Pulmonary artery endothelial cell (primary cell): Measurements from ENCODE around the gene GRIK1. TPM values are rescaled to one million over a fixed set of nuclear protein-coding genes. Genes with fewer than 3 reads are reported as not detected.

Experiments
- DNase-seq: peaks from one replicate; pipeline ENCODE4 v3.0.0-alpha.2; 2011; ENCODE audit warnings: low read depth, low spot score
- total RNA-seq: library from RNA; depleted of rRNA; stranded (reverse); fragments of >200 nt; gene quantifications from 2 replicates; pipeline ENCODE4 v1.2.3, GENCODE V29; 2014

Gene GRIK1
- total RNA-seq, 1 donor from 2014 or later, result not detected

DNA sequence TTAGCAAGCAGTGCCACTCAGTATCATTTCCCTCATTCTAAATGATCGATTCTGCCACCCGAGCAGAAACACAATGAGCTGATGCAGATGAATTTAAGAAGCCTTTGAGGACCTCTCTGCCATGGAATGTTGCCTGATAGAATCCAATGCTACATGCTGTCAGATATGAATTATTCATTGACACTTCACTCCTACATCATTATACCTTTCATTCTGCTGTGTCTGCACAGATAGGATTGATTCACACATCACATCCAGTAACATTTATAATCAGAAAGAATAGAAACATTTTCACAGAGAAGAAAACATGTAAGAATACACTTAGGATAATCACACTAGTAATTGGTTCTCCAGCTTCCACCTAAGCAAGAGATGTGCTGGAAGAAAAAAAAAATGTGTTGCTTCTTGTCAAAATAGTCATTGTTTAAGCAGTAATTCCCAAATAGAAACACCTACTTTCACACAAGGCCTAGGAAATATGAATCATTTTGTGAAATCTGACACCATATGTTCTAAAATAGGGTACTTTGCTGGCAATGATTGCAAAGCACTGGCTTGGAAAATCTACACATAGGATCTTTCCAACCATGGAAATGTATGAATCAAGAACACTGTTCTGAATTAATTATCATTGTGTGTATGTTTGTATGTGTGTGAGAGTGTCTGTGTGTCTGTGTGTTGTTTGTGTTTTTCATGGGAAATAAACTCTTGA lies 110.1 kb downstream of the GRIK1 start:
- no peak for DNase-seq

DNA sequence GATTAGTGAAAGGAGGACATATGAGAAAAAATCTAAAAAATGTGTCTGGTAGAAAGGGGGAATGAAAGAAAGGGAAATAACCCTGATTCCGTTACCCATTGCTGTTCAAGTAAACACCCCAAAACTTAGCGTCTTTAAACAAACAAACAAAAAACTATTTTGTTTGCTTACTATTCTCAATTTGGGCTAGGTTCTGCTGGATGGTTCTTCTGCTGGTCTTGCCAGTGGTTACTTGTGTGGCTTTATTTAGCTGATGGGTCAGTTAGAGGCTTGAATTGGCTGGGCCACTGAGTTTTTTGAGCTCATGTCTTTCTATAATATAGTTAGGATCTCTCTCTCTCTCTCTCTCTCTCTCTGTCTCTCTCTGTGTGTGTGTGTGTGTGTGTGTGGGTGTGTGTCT lies 112.1 kb downstream of the GRIK1 start:
- DNase-seq, result no peak

DNA sequence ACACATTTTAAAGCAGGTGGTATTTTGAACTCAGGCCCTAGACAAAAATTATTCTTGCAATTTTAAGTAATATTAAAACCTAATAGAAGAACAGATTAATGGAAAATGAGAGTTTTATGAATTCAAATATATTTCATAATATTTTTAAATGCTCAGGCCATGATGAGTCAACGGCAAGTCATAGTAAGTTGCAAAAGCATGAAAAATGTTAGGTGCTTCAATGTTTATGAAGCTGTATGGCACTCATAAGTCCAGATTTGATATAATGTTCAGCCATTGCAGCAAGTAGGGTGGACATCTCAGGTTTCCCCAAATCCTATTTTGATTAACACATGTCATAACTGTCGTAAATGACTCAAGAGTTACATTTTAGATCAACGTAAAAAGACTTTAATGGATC lies 112.6 kb downstream of the GRIK1 start:
- DNase-seq, result no peak

DNA sequence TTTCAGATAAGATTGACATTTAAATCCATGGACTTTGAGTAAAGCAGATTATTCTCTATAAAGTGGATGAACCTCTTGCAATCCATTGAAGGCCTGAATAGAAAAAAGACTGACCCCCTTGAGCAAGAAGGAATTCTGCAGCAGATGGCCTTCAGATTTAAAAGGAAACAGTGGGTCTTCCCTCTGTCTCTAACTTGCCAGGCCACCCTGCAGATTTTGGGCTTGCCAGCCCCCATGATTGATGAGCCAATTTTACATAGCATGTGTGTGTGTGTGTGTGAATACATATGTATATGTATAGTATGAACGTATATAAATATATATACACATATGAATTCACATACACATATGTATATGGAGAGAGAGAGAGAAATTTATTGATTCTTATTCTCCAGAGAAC lies 113.4 kb downstream of the GRIK1 start:
- no peak for DNase-seq

DNA sequence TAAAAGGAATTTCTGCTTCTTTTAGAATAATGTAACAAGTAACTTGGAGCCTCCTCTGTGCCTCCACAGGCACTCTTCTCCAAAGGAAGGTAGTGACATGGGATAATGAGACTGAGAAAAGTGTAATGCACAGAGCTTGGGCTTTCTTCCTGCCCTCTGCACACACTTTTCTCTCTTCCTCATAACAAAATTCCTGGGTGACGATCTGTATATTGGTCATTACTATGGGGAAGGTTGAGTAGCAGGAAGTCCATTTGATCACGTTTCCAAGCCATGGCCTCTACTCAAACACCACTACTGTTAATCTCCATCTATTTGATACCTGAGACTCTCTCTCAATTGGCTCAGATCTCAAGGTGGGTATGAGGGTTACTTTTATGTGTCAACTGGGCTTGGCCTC lies 113.9 kb downstream of the GRIK1 start:
- DNase-seq, result no peak

DNA sequence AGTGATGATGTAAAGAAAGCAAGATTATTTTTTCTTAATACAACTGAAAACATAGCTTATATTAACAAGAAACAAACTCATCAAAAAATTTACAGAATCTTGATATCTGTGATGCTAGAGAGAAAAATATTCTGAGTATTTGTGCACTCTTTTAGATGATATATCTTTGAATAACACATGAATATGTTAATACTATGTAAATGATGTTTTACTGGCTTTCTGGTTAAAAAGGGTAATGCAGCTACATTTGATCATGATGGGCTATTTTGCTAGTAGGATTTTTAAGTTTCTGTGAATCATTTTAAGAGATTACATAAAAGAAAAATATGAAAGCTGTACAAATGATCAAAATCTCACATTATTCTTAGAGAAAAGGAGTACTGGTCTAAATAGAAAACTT lies 114.5 kb downstream of the GRIK1 start:
- DNase-seq, result no peak

DNA sequence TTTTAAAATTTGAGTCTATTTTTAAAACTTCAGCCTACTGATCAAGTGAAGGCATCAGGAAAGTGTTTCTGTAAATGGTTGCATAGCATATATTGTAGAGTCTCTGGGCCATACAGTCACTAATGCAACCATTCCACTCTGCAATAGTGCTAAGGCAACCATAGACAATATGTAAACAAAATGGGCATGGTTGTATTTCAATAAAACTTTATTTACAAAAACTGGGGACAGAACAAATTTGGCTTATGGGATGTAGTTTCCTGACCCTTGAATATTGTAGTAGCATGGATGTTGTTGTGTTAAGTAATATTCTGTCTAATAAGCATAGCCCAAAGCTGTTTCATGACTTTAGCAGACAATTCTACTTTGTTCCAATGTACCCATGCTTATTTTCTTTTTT lies 117.7 kb downstream of the GRIK1 start:
- DNase-seq, result no peak

DNA sequence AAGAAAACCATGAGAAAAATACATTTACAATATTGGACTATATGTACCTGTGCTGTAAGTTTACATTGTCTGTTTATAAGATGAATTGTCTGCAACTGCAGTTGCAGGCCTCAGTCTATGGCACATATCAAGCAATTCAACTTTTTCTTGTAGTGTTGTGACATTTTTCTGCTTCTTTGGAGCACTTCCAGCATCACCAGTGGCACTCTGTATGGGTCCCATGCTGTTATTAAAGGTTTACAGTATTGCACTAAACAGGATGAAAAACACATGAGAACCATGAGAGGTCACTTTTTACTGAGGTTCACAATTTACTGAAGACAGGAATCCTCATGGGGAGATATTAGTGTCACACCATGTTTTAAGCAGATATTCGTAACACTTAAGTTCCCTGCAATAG lies 118.6 kb downstream of the GRIK1 start:
- no peak for DNase-seq

DNA sequence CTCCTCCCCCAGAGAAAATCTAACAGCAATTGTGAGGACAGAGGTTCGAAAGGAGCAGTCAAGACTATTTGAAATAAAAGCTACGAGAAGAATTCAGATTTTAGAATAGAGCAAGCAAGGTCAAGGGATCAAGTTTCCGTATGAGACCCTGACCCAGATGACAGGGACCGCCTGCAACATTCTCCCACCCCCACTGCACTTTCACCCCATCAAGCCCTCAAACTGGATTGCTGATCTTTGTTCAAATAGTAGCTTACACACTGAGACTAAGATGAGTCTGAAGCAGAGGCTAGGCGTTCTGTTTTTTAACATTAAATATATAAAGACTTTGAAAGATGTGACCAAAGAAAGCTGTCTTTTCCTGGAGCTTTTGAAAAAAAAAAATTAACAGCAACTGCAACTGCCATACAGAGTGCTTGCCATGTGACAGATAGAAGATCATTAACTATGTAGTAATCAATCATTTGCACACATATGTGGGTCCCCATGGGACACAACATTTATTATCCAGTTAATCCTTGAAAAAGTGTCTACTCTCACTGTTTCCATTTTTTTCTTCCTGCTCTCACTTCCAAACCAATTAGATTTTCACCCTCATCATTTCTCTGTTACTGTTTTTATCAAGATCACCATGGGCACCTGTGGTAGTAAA lies 120.0 kb downstream of the GRIK1 start:
- no peak for DNase-seq

DNA sequence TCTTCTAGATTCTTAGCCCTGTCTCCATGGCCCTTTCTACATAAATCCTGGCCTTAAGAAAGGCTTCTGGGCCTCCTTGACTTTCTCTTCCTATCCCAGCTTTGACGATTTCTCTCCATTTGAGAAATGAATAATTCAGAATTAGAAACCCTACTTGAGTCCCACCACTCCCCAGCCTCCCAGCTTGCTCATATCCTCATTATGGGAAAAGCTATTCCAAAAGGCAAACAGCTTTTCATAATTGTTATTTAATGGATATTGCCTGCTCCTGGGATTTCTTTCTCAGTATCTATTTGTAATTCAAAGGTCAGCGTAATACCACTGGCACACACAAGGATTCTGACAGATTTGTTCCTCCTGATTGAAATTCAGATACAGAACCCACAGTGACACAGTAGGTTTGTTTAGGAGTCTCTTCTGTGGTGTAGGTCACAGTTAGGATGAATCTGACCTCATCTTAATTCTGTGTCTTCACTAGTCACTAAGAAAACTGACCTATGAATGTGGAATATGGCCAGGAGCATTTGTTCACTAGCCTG lies 121.3 kb downstream of the GRIK1 start:
- no peak for DNase-seq

DNA sequence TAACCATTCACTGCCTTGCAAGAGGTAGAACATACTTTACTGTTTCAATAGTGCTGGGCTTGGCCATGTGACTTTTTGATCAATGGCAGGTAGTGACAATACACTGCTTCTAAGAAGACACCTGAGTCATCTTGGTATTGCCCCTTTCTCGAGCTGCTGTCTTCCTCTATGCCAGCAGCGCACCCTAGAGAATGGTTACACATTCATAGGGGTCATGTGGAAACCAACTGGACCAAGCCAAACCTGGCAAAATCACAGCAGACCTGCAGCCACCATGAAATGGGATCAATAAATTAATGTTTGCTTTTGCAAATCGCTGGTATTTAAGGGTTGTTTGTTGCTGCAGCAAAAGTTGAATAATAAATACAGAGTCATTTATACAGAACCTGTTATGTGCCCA lies 122.3 kb downstream of the GRIK1 start:
- DNase-seq, result no peak

DNA sequence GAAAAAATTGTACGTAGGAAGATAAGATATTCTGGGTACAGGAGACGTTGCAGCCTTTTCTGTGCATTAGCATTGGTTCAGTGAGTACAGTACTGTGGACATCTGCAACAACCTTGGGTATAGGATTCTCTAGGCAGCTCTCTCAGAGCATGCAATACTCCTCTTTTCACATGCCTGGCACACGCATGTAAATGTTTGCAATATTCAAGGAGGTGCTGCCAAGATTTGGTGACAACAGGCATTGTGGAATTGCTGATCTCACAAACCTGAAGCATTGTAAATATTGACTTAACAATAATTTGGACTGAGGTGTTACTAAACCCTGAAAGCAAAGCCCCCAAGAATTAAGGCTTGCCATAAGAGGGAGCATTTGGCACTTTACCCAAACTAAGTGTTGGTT lies 126.8 kb downstream of the GRIK1 start:
- DNase-seq, result no peak

DNA sequence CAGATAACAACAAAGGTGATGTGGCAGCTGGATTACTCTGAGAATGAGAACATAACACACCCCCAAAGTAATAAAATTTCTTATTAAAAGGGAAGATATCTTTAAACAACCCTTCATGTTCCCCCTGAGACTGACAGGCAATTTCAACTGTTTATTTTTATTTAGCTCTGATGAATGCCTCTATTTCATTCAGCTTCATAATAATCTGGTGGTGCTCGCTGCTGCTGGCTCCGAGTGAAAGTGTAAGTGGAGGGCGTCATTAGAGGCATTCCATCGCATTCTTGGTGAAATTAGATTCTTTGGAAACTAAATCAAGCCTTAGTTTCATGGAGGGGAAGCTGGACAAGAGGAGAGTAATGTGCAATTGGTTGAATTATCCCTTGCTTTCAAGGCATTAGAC lies 128.9 kb downstream of the GRIK1 start:
- DNase-seq, result no peak

DNA sequence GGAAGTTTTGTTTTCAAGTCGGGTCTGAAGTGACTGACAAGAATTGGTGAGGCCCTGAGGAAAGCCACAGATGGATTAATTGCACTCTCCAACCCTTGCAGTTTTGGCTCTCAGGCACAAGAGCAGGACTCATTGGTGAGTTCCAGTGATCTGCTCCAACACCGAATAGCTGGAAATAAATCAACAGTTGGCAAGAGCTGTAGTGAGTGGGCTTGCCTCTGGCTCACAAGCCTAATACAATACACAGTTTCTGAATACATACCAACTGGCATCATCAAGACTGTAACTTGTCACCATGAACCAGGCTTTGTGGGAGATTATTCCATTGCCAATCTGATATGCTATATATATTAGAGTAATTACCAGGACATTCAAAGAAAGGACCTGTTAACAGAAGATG lies 131.6 kb downstream of the GRIK1 start:
- DNase-seq, result no peak

DNA sequence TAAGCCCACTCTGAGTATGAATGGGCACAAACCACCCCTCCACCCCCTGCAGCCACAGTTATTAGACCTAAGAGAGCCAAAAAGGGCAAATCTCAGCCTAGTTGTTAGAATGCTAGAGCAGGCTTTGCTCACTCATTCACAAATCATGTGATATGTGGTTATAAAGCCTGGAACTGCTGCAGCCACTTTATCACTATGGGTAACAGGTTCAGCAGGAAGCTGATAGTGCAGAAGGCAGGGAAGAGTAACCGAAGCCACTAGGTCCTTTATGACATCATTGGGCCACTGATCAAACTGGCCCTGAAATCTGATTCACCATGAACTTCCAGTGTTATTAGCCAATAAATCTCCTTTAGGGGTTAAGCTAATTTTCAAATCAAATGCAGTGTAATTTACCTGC lies 134.7 kb downstream of the GRIK1 start:
- DNase-seq, result no peak

DNA sequence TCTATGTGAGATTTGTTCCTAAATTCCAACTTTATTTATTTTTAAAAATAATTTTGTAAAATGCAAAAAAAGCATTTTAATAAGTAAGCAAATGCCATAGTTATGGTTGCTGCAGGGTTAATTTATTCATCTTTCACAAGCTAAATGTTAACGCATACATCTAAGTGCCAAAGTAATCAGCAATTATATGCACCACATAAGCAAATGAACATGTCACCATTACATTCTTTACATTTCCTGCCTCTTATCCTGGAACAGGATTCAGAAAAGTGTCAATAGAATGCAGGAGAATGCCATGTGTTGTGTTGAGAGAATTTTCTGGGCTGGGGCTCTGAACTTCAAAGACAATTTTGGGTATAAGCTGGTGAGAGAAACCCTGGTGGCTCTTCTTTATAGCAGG lies 136.6 kb downstream of the GRIK1 start:
- DNase-seq, result no peak

DNA sequence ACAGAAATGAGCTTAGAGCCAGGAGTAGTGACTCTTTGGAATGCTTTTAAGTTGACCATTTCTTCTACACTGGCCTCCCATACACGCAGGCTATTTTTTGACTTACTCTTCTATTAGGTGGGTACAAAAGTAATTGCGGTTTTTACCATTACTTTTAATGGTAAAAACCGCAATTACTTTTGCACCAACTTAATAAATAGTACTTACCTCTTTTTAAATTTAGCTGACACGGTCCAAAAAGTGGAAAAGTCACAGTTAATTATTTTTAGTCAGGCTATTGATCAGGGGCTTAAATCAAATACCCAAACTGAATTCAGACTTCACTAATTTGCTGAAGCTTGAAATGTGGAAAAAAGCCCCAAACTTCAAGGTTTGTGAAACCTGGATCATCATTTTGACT lies 138.7 kb downstream of the GRIK1 start:
- no peak for DNase-seq

DNA sequence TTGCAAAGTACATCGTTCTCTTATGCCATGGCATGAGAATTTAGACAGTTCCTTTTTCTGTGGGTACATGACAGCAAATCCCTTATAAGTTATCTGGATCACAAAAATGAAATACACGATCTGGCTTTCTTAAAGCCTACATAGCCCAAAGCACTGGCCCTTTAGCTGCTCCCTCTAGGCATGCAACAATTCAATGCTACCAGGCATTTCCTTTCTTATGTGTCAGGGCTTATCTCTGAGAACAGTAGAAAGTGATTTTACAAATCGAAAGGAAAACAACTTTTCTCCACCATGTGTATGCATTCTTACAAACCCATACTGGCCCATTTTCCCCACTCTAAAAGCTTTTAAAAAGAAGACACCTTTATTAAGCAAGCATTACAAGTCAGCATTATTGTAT lies 139.7 kb downstream of the GRIK1 start:
- no peak for DNase-seq

DNA sequence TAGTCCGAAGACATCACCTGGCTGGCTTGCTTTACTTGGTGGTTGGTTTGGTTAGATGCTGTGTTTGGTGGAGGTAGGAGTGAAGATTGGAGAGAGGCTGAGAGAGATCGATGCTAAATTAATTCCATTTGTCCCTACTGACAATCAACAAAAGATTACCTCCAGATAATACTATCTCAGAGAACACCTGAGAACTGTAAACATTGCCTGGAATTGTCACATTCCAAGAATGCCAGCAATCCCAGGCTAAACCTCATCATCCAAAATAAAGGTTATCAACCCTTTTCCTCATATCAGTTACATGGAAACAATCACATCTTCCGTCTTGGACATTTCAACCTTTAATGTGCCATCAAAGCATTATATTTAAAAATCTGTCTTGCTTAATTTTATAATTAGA lies 141.0 kb downstream of the GRIK1 start:
- DNase-seq, result no peak

DNA sequence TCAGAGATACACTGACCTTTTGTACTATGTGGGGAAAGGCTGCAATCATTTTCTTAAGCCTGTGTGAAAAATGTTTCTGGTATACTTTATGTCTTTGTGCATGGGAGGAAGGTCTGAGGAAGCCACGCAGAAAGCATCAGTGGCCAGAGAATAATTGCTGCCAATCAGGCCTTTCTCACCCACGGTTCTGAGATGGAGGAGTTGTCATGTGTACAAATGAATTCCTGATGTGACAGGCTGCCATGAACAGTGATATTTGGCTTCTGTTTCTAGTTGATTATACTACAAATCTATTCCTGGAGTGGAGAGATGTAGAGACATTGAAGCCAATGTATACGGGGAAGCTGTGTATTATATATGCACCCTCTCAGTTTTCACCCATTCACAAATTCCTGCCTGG lies 142.6 kb downstream of the GRIK1 start:
- DNase-seq, result no peak

DNA sequence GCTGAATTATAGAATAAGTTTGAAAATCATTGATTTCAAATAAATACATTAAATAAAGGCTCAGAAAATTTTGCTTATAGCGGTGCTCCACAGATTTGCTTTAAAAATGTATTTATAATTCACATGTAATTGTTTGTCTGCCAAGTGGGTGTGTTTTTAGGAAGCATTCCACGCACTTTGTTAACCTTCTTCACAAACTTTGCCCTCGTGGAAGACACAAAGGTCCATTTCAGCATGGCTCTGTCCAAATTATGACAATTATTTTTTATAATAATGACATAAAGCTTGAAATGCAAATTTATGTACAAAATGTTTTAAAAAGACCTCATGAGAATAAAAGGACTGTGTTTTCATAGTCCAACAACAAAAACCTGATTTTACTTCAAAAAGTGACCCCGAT lies 146.1 kb downstream of the GRIK1 start:
- no peak for DNase-seq

DNA sequence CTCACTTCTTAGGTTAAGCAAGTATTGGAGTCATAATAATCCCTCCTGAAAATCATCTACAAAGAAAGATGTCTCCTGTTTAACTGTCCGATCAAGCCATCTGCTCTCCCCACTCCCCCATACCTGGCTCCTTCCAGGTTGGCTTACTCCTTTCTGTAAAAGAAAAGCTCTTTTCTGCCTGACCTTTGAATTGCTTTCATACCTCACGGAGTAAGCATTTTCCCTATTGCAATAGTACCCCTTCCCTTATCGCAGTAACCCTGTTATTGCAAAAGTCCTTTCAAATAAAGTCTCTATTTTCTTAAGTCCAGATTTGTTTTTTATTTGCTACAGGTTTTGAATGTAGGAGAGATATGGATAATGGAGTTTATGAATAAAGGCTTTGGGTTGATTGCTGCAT lies 150.4 kb downstream of the GRIK1 start:
- no peak for DNase-seq

DNA sequence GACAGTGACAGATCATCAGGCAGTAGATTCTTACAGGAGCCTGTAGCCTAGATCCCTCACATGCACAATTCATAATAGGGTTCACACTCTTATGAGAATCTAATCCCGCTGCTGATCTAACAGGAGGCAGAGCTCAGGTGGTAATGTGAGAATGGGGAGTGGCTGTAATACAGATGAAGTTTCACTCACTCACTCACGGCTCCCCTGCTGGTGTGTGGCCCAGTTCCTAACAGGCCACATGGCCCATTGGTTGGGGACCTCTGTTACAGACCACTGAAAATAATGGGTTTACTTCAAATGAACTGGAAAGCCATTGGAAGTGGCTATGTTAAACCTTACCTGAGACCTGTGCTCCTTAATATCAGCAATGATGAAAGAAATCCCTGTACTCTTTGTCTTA lies 151.0 kb downstream of the GRIK1 start:
- no peak for DNase-seq
